ENCODE data around the gene FYB1.

DNA sequence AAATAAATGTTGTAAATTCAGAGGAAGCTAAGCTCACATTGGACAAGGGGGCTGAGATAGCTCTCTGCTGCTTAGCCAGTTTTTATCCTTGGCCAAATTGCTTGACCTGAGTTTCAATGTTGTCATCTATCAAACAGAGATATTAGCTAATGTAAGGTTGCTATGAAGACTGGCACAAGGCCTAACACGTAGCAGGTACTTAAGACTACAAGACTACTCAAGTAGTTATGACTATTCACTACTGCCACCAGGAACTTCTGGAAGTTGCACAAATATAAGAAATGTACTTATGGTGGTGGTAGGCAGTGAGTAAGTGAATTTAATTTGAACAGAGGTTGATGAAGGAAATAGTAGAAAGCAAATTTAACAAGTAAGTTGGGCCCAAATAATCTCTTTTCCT lies 17.4 kb upstream of the FYB1 start:
- no peak for TF ChIP-seq CTCF (IDR thresholded peaks at IDR 0.05; ENCODE audit: insufficient read depth, low read length)
- TF ChIP-seq GABPA (IDR thresholded peaks at IDR 0.05; ENCODE audit: low read depth) = no peak
- no peak for TF ChIP-seq POLR2AphosphoS5 (IDR thresholded peaks at IDR 0.05; ENCODE audit: low read depth)

Measured in HL-60 (cell line).